OCI-LY1 (cell line): ENCODE measurements around the gene FBXW7.

ENCODE experiments used
- CTCF ChIP-seq: fragments of 200-600 bp; sonication (generic), shearing (Covaris generic); IDR thresholded peaks from 2 replicates; pipeline ENCODE4 v1.5.1; 2017; ENCODE audit warnings: mild to moderate bottlenecking, antibody characterized with exemption, low read length, moderate library complexity, mixed read lengths
- EZH2 ChIP-seq: fragments of 200-600 bp; sonication (generic), shearing (Covaris generic); IDR thresholded peaks from 2 replicates; pipeline ENCODE4 v1.8.0; 2017; ENCODE audit warnings: borderline replicate concordance, mixed run types, mild to moderate bottlenecking, antibody characterized with exemption, low read length, moderate library complexity, mixed read lengths

DNA sequence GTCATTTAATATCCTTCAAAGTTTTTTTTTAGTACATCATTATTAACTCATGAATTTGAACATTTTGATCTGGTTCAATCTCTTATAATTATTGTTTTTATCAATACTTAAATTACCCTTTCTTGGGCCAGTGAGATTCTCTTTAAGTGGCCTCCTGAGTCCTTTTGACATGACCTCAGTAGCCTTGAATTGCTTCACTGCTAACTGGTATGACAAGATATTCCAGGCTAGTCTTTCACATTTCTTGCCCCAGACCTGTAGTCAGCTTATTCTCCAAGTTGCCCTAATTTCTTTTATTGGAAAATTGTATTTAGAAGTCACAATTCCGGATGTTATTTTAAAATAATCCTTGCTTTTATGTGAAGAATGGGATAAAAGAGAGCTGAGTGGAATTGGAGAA, 35.4 kb upstream of the FBXW7 start:
- TF ChIP-seq CTCF, result no peak
- TF ChIP-seq EZH2, result no peak
